WTC11 (cell line): ENCODE measurements around the gene ZNF609. TPM values are rescaled to one million over a fixed set of nuclear protein-coding genes. Genes with fewer than 3 reads are reported as not detected.
A peak's percentile ranks its signal among the peaks of the same experiment; 100 is the strongest.

Experiments used
- ATAC-seq: fragments of 200-7000 bp; cut with Tn5 transposase; 2 replicates; pipeline ENCODE4 v1.10.0; 2021; ENCODE audit warnings: mild to moderate bottlenecking, moderate library complexity
- CTCF ChIA-PET: fragments of 300-600 bp; sonication (Branson Sonifier 250); formaldehyde crosslinking; loops from one replicate; lab custom pipeline; 2021; ENCODE audit warnings: antibody characterized with exemption; lab: Charles Lee
- POLR2A ChIA-PET: fragments of 350-600 bp; sonication (Branson Sonifier 250); formaldehyde crosslinking; loops from one replicate; lab custom pipeline; 2021; ENCODE audit warnings: antibody characterized with exemption; lab: Charles Lee
- DNase-seq: peaks from one replicate; pipeline ENCODE4 v3.0.0; 2021; ENCODE audit warnings: low spot score
- H3K27ac Mint-ChIP-seq: 2 replicates; pipeline ENCODE4 v1.8.0; 2021; ENCODE audit warnings: mixed read lengths
- H3K27me3 Mint-ChIP-seq: 2 replicates; pipeline ENCODE4 v1.8.0; 2021; ENCODE audit warnings: low read depth, mild to moderate bottlenecking, moderate library complexity, mixed read lengths
- H3K36me3 Mint-ChIP-seq: 2 replicates; pipeline ENCODE4 v1.8.0; 2021; ENCODE audit warnings: mixed read lengths
- H3K4me1 Mint-ChIP-seq: 2 replicates; pipeline ENCODE4 v1.8.0; 2022; ENCODE audit warnings: mixed read lengths
- H3K4me3 Mint-ChIP-seq: 2 replicates; pipeline ENCODE4 v1.8.0; 2021; ENCODE audit warnings: mild to moderate bottlenecking, moderate library complexity, mixed read lengths
- H3K9me3 Mint-ChIP-seq: 2 replicates; pipeline ENCODE4 v1.8.0; 2021; ENCODE audit warnings: mixed read lengths
- ATF3 ChIP-seq: sonication (generic); formaldehyde crosslinking; conservative IDR thresholded peaks from 2 replicates; pipeline ENCODE4 v1.8.1; 2022; ENCODE audit warnings: mild to moderate bottlenecking, missing genetic modification reagents
- CREB1 ChIP-seq: sonication (generic); formaldehyde crosslinking; IDR thresholded peaks from 2 replicates; pipeline ENCODE4 v1.8.0; 2023; ENCODE audit warnings: mild to moderate bottlenecking, missing genetic modification reagents
- EMX1 ChIP-seq: fragments of 250-450 bp; sonication (Bioruptor Pico); IDR thresholded peaks from 2 replicates; pipeline ENCODE4 v1.8.0; 2021; ENCODE audit warnings: mild to moderate bottlenecking
- FOXJ3 ChIP-seq: sonication (generic); formaldehyde crosslinking; IDR thresholded peaks from 2 replicates; pipeline ENCODE4 v1.9.0; 2021; ENCODE audit warnings: missing genetic modification reagents, mild to moderate bottlenecking, borderline replicate concordance
- GABPB1 ChIP-seq: sonication (generic); formaldehyde crosslinking; IDR thresholded peaks from 2 replicates; pipeline ENCODE4 v1.8.1; 2023; ENCODE audit warnings: mild to moderate bottlenecking, missing genetic modification reagents
- NR1H2 ChIP-seq: sonication (generic); formaldehyde crosslinking; IDR thresholded peaks from 2 replicates; pipeline ENCODE4 v1.9.0; 2021; ENCODE audit warnings: mild to moderate bottlenecking, moderate library complexity, missing genetic modification reagents
- SOX15 ChIP-seq: fragments of 250-450 bp; sonication (Bioruptor Pico); IDR thresholded peaks from 2 replicates; pipeline ENCODE4 v1.9.0; 2021; ENCODE audit warnings: mild to moderate bottlenecking
- STAT6 ChIP-seq: sonication (generic); formaldehyde crosslinking; conservative IDR thresholded peaks from 2 replicates; pipeline ENCODE4 v1.8.1; 2023; ENCODE audit warnings: mild to moderate bottlenecking, low read depth, missing genetic modification reagents, moderate library complexity
- ZNF263 ChIP-seq: sonication (generic); formaldehyde crosslinking; IDR thresholded peaks from 2 replicates; pipeline ENCODE4 v1.8.1; 2022; ENCODE audit warnings: low read depth, mild to moderate bottlenecking, moderate library complexity, missing genetic modification reagents
- ZNF317 ChIP-seq: sonication (generic); formaldehyde crosslinking; IDR thresholded peaks from 2 replicates; pipeline ENCODE4 v1.8.1; 2023; ENCODE audit warnings: low read depth, mild to moderate bottlenecking, moderate library complexity, missing genetic modification reagents, borderline replicate concordance
- total RNA-seq: library from RNA; stranded (reverse); gene quantifications from 3 replicates; pipeline ENCODE4 v1.2.3, GENCODE V29; 2021
- TF ChIP-seq, protein P1 (sequence below): sonication (generic); formaldehyde crosslinking; IDR thresholded peaks from 2 replicates; pipeline ENCODE4 v1.8.0; 2022; ENCODE audit warnings: mild to moderate bottlenecking, missing genetic modification reagents
- TF ChIP-seq, protein P2 (sequence below): sonication (generic); formaldehyde crosslinking; IDR thresholded peaks from 2 replicates; pipeline ENCODE4 v1.8.0; 2022; ENCODE audit warnings: missing genetic modification reagents
- TF ChIP-seq, protein P3 (sequence below): fragments of 250-450 bp; sonication (Bioruptor Pico); IDR thresholded peaks from 2 replicates; pipeline ENCODE4 v1.9.0; 2021; ENCODE audit warnings: mild to moderate bottlenecking, borderline replicate concordance

Gene ZNF609
- total RNA-seq, 1 experiment from 2014 or later = 47.4 TPM

DNA sequence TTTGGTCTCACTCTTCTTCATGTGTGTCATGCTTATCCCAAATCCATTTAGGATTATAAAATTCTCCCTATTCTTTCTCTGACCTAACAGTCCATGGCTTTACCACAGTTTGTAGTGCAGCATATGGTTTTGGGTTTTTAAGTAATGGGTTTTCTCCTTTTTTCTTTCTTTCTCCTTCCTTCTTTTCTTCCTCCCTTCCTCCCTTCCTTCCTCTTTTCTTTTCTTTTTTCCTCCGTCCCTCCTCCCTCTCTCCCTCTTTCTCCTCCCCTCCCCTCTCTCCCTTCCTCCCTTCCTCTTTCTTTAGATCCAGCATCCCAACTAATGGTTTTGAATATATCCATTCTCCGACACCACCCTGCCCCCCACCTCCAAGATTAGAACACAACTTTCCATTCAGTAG, 196.1 kb downstream of the ZNF609 start (continued):
- no peak for TF ChIP-seq NR1H2
- TF ChIP-seq, protein P1, sequence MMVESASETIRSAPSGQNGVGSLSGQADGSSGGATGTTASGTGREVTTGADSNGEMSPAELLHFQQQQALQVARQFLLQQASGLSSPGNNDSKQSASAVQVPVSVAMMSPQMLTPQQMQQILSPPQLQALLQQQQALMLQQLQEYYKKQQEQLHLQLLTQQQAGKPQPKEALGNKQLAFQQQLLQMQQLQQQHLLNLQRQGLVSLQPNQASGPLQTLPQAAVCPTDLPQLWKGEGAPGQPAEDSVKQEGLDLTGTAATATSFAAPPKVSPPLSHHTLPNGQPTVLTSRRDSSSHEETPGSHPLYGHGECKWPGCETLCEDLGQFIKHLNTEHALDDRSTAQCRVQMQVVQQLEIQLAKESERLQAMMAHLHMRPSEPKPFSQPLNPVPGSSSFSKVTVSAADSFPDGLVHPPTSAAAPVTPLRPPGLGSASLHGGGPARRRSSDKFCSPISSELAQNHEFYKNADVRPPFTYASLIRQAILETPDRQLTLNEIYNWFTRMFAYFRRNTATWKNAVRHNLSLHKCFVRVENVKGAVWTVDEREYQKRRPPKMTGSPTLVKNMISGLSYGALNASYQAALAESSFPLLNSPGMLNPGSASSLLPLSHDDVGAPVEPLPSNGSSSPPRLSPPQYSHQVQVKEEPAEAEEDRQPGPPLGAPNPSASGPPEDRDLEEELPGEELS = no peak
- no peak for TF ChIP-seq ATF3 (CRISPR knock-in tag)
- TF ChIP-seq, all 79 proteins: peak for 0

DNA sequence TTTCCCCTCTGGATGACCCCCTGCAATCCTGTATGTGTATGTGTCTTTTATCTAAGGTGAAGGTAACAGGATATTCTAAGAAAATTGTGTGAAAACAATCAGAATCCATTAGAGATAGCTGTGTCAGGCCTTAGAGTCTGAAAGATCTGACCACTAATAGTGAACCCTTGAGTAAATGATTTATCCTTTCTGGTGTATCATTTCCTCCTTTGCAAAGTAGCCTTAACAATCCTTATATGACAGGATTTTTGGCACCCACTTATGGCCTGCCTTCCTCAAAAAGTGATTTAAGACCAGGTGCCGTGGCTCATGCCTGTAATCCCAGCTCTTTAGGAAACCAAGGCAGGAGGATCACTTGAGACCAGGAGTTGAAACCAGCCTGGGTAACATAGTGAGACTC, 204.8 kb downstream of the ZNF609 start:
- ChIA-PET CTCF (interaction anchor here (2.2 kb wide), 1 partner anchor 512 kb away, joined by 4 read pairs; no protein-coding TSS in a partner anchor), POLR2A (no interaction called here)
- peaks cover 13% of the 10 kb centered on the region for H3K4me1 Mint-ChIP-seq
- no peaks in the 10 kb centered on the region for H3K27me3 Mint-ChIP-seq
- DNase-seq (no peak), ATAC-seq (no peak)
- no peak overlapping the region for H3K27ac Mint-ChIP-seq
- H3K4me3 Mint-ChIP-seq = no peak overlapping the region
- no peaks in the 10 kb centered on the region for H3K9me3 Mint-ChIP-seq
- H3K36me3 Mint-ChIP-seq = no peaks in the 10 kb centered on the region
- no peak for TF ChIP-seq GABPB1 (CRISPR knock-in tag)
- TF ChIP-seq ZNF317 = no peak

DNA sequence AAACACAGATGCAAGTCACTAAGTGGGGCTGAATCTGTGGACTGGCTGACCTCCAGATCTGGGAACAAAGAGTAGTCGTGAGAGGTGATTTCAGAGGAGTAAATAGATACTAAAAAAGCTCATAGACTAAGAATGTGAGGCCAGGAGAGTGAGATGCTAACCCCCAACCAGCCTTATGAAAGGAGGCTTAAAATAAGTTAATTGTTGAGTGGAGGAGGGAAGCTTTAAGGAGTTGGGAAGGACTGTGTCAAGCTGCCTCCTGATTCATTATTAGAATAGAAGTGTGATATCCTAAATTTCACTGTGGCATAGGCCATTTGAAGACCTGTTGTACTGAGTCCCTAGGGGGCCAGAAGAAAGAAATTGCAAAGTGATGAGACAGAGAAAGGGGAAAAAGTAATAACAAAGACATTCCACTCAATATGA, 207.4 kb downstream of the ZNF609 start:
- Mint-ChIP-seq H3K4me1 (peaks cover 13% of the 10 kb centered on the region), H3K27me3 (no peaks in the 10 kb centered on the region), H3K9me3 (no peaks in the 10 kb centered on the region), H3K4me3 (no peak overlapping the region), H3K27ac (peak overlapping the region; percentile 73), H3K36me3 (no peaks in the 10 kb centered on the region)
- ATAC-seq = peak; percentile 78
- no peak for DNase-seq
- TF ChIP-seq FOXJ3 (CRISPR knock-in tag) (no peak), CREB1 (no peak)
- ChIA-PET POLR2A (interaction anchor here (0.6 kb wide), 1 partner anchor 176 kb away, joined by 5 read pairs; no protein-coding TSS in a partner anchor), CTCF (interaction anchor here (0.7 to 1.3 kb wide), 2 partner anchors 13 to 657 kb away, joined by 3 to 4 read pairs; no protein-coding TSS in a partner anchor)

GRCh38 chr15:64673866-64674265, 213.5 kb downstream of the ZNF609 start:
- ChIA-PET CTCF (interaction anchor here (0.6 kb wide), 1 partner anchor 456 kb away, joined by 3 read pairs; no protein-coding TSS in a partner anchor), POLR2A (no interaction called here)
- TF ChIP-seq SOX15 (CRISPR knock-in tag) (no peak), EMX1 (no peak)
- TF ChIP-seq, protein P2, sequence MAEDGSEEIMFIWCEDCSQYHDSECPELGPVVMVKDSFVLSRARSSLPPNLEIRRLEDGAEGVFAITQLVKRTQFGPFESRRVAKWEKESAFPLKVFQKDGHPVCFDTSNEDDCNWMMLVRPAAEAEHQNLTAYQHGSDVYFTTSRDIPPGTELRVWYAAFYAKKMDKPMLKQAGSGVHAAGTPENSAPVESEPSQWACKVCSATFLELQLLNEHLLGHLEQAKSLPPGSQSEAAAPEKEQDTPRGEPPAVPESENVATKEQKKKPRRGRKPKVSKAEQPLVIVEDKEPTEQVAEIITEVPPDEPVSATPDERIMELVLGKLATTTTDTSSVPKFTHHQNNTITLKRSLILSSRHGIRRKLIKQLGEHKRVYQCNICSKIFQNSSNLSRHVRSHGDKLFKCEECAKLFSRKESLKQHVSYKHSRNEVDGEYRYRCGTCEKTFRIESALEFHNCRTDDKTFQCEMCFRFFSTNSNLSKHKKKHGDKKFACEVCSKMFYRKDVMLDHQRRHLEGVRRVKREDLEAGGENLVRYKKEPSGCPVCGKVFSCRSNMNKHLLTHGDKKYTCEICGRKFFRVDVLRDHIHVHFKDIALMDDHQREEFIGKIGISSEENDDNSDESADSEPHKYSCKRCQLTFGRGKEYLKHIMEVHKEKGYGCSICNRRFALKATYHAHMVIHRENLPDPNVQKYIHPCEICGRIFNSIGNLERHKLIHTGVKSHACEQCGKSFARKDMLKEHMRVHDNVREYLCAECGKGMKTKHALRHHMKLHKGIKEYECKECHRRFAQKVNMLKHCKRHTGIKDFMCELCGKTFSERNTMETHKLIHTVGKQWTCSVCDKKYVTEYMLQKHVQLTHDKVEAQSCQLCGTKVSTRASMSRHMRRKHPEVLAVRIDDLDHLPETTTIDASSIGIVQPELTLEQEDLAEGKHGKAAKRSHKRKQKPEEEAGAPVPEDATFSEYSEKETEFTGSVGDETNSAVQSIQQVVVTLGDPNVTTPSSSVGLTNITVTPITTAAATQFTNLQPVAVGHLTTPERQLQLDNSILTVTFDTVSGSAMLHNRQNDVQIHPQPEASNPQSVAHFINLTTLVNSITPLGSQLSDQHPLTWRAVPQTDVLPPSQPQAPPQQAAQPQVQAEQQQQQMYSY (CRISPR knock-in tag) = no peak
- Mint-ChIP-seq H3K27ac (no peak overlapping the region), H3K9me3 (no peaks in the 10 kb centered on the region), H3K4me1 (no peaks in the 10 kb centered on the region), H3K4me3 (no peak overlapping the region), H3K36me3 (peaks cover 30% of the 10 kb centered on the region), H3K27me3 (no peaks in the 10 kb centered on the region)
- DNase-seq (no peak), ATAC-seq (peak; percentile 24; the same call in 1 of the 2 replicates)

- Mint-ChIP-seq H3K4me1 (0 out of 2 replicates have a peak, but pooled peaks cover 3% of the 10 kb centered on the region), H3K4me3 (no peak overlapping the region), H3K9me3 (no peaks in the 10 kb centered on the region), H3K36me3 (peaks cover 58% of the 10 kb centered on the region), H3K27ac (no peak overlapping the region), H3K27me3 (no peaks in the 10 kb centered on the region)
- ChIA-PET POLR2A (no interaction called here), CTCF (interaction anchor here (0.6 kb wide), 2 partner anchors 83 to 416 kb away, joined by 4 to 5 read pairs; no protein-coding TSS in a partner anchor)
- DNase-seq (no peak), ATAC-seq (no peak)
- TF ChIP-seq, protein P3, sequence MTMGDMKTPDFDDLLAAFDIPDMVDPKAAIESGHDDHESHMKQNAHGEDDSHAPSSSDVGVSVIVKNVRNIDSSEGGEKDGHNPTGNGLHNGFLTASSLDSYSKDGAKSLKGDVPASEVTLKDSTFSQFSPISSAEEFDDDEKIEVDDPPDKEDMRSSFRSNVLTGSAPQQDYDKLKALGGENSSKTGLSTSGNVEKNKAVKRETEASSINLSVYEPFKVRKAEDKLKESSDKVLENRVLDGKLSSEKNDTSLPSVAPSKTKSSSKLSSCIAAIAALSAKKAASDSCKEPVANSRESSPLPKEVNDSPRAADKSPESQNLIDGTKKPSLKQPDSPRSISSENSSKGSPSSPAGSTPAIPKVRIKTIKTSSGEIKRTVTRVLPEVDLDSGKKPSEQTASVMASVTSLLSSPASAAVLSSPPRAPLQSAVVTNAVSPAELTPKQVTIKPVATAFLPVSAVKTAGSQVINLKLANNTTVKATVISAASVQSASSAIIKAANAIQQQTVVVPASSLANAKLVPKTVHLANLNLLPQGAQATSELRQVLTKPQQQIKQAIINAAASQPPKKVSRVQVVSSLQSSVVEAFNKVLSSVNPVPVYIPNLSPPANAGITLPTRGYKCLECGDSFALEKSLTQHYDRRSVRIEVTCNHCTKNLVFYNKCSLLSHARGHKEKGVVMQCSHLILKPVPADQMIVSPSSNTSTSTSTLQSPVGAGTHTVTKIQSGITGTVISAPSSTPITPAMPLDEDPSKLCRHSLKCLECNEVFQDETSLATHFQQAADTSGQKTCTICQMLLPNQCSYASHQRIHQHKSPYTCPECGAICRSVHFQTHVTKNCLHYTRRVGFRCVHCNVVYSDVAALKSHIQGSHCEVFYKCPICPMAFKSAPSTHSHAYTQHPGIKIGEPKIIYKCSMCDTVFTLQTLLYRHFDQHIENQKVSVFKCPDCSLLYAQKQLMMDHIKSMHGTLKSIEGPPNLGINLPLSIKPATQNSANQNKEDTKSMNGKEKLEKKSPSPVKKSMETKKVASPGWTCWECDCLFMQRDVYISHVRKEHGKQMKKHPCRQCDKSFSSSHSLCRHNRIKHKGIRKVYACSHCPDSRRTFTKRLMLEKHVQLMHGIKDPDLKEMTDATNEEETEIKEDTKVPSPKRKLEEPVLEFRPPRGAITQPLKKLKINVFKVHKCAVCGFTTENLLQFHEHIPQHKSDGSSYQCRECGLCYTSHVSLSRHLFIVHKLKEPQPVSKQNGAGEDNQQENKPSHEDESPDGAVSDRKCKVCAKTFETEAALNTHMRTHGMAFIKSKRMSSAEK (CRISPR knock-in tag) = no peak
- no peak for TF ChIP-seq ZNF263
- no peak for TF ChIP-seq STAT6
These were observed 217.9 kb downstream of the ZNF609 start for GRCh38 chr15:64678126-64678819.
